GM06990 (cell line): ENCODE measurements around the gene ASB9.

ENCODE experiments used
- DNase-seq: peaks from one replicate; pipeline ENCODE4 v3.0.0-alpha.2; 2011; ENCODE audit not compliant: insufficient read length; ENCODE audit errors: extremely low read depth
- H3K27me3 ChIP-seq: replicated peaks from 2 replicates; pipeline ENCODE4 v1.6.0; 2011; ENCODE audit warnings: low read length; ENCODE audit not compliant: control insufficient read depth, insufficient read depth
- H3K36me3 ChIP-seq: 2 replicates; pipeline ENCODE4 v1.5.1; 2011; ENCODE audit warnings: low read length; ENCODE audit not compliant: control insufficient read depth, insufficient read depth
- H3K4me3 ChIP-seq: replicated peaks from 2 replicates; pipeline ENCODE4 v1.5.1; 2011; ENCODE audit warnings: low read depth, mild to moderate bottlenecking, control low read depth, low read length
- TF ChIP-seq, protein P1 (sequence below): IDR thresholded peaks from 2 replicates; pipeline ENCODE4 v1.5.1; 2011; ENCODE audit warnings: low read length, control low read depth, mild to moderate bottlenecking, inconsistent platforms; ENCODE audit not compliant: insufficient read depth, poor library complexity, severe bottlenecking

ASB9 gene, protein sequence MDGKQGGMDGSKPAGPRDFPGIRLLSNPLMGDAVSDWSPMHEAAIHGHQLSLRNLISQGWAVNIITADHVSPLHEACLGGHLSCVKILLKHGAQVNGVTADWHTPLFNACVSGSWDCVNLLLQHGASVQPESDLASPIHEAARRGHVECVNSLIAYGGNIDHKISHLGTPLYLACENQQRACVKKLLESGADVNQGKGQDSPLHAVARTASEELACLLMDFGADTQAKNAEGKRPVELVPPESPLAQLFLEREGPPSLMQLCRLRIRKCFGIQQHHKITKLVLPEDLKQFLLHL

DNA sequence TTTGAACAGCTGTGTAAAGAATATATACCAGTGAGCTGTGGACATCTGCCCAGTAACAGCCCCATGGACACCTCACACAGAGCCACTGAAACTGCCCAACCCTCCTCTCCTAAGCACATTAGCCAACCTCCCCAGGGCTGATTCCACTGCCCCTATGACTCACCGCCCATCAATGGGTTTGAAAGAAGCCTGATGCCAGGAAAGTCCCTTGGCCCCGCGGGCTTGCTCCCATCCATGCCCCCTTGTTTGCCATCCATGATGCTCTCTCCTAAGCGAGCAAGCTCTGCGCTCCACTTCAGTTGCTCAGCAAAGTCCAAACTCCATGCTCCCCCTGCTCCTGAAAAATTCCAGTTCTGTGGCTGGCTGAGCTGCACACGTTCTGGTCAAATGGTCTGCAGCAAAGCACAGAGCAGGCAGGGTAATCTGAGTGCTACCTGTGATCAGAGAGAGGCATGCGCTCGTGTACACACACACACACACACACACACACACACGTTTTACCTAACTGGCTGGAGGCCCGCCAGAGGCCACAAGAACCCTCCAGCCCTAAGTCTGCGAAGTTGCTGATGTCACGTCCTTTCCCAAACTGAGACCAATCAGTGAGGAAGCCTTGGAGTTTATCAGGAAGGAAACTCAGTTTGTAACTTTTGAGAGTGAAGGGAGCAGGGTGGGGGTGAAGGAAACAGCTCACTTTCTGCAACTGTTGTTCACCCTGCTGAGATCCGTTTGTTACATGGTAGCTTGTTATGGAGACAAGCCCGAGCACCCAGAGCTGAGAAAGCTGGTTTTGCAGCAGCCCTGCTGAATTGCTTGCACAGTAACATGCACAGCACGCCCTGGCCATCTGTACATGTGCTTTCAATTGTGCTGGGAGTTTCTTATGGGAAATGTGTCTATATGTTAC, at the start of gene ASB9:
Gene ASB9 (minus strand): TSS at position 466 of the 904 bp plus-strand sequence. CDS start 209 bp downstream, at position 257.
- TF ChIP-seq, protein P1, sequence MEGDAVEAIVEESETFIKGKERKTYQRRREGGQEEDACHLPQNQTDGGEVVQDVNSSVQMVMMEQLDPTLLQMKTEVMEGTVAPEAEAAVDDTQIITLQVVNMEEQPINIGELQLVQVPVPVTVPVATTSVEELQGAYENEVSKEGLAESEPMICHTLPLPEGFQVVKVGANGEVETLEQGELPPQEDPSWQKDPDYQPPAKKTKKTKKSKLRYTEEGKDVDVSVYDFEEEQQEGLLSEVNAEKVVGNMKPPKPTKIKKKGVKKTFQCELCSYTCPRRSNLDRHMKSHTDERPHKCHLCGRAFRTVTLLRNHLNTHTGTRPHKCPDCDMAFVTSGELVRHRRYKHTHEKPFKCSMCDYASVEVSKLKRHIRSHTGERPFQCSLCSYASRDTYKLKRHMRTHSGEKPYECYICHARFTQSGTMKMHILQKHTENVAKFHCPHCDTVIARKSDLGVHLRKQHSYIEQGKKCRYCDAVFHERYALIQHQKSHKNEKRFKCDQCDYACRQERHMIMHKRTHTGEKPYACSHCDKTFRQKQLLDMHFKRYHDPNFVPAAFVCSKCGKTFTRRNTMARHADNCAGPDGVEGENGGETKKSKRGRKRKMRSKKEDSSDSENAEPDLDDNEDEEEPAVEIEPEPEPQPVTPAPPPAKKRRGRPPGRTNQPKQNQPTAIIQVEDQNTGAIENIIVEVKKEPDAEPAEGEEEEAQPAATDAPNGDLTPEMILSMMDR = no peak
- DNase-seq = no peak

DNA sequence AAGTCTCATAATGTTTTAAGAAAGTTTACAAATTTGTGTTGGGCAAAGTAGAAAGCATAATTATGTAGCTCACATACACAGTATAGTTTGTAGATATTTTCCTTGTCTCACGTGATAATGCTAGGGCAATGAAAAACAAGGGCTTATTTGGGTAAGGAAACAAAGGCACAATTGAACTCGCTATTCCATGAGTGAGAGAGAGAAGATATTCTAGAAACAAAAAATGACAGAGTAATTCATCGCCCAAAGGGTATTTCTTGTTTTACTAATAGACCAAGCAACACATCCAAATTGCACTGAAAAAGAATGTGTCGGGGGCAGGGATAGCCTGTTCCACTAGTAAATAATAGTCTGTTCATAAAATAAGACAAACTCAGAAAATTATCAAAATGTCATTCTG, 49.2 kb upstream of the ASB9 start:
- TF ChIP-seq, protein P1 = no peak
- DNase-seq = no peak

More for the DNA sequence above, at the start of gene ASB9:
- H3K4me3 ChIP-seq = no peak within 1 kb of the TSS
- H3K36me3 ChIP-seq = no peaks in the 10 kb centered on the region
- H3K27me3 ChIP-seq = no peaks in the 10 kb centered on the region

DNA sequence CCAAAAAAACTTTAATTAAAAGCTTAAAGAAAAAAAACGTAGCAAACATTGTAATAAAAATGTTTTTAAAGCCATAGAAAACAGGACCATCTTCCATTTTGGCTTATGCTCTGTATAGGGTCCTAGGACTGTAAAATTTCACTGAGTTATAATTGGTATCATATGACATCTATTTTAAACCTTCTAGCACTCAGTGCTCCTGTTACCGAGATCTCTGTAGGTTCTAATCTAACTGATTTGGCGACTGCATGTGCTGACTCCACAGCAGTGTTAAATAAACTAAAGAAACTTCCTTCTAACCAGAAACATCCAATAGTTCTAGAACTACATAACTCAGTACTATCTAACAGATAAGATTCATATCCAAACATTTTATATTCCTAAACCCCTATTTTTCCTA, 45.6 kb upstream of the ASB9 start, which contains the start of gene ASB11:
Gene ASB11 (minus strand): TSS at position 132 of the 400 bp plus-strand sequence. CDS start 35 bp downstream, at position 97.
- no peak for DNase-seq
- Histone ChIP-seq H3K27me3 (no peaks in the 10 kb centered on the region), H3K4me3 (no peak within 1 kb of the TSS), H3K36me3 (no peaks in the 10 kb centered on the region; the same call in 1 of the 2 replicates)
- TF ChIP-seq, protein P1 = no peak

More for the DNA sequence above, 49.2 kb upstream of the ASB9 start:
- Histone ChIP-seq H3K27me3 (no peaks in the 10 kb centered on the region), H3K36me3 (no peaks in the 10 kb centered on the region; the same call in none of the 2 replicates), H3K4me3 (no peak overlapping the region)

DNA sequence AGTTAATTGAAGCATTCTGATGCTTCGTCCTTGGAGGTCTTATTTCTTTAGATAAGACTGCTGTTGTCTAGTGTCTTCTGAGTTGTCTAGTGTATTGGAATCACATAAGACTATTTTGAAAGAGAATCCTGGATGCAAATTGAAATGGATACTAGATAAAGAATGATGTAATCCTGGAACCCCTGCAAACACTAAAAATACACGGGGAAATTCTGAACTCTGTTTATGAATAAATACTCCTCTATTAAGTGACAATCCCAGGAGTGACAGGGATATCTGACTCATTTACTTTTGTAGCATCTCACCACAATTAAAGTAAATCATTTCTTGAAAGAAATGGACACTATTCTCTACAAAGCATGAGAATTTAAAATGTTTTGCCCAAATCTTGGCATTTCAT, 44.6 kb upstream of the ASB9 start:
- H3K27me3 ChIP-seq = no peaks in the 10 kb centered on the region
- DNase-seq = no peak
- H3K4me3 ChIP-seq = no peak overlapping the region
- TF ChIP-seq, protein P1 = no peak
- H3K36me3 ChIP-seq = no peaks in the 10 kb centered on the region

DNA sequence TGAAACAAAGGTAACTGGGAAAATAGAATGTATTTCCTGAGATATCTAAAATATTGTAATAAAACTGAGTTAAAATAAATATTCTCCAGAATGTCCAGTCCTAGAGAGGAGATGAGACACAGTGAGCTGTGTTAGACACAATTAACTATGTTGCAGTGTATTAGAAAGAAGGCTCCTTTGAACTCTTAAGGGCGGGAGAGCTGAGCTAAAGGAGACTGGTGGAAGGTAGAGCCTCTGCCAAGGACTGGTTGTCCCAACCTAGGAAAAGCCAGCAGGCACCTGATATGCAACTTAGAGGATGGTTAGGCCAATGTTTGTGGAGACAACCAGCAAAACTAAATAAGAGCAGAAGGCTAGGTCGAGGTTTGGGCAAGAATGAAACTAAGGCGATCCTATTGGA, 41.2 kb upstream of the ASB9 start:
- Histone ChIP-seq H3K4me3 (no peak overlapping the region), H3K27me3 (no peaks in the 10 kb centered on the region), H3K36me3 (no peaks in the 10 kb centered on the region)
- TF ChIP-seq, protein P1 = no peak
- no peak for DNase-seq
